Activated naive CD8-positive, alpha-beta T cell (primary cell): ENCODE measurements around the gene LRRC25.
"Not testable (repeated sequence)": the region's sequence is repeated elsewhere in the genome, so short reads cannot be mapped to it uniquely, and the experiment has no call there.

Experiments used
- H3K27ac Mint-ChIP-seq: one replicate; pipeline ENCODE4 v1.8.0; 2021; ENCODE audit warnings: mixed read lengths
- H3K27me3 Mint-ChIP-seq: one replicate; pipeline ENCODE4 v1.8.0; 2021; ENCODE audit warnings: mixed read lengths
- H3K36me3 Mint-ChIP-seq: one replicate; pipeline ENCODE4 v1.8.0; 2021; ENCODE audit warnings: mixed read lengths
- H3K4me1 Mint-ChIP-seq: one replicate; pipeline ENCODE4 v1.8.0; 2021; ENCODE audit warnings: low read depth, mixed read lengths
- H3K4me3 Mint-ChIP-seq: one replicate; pipeline ENCODE4 v1.8.0; 2021; ENCODE audit warnings: mild to moderate bottlenecking, mixed read lengths
- H3K9me3 Mint-ChIP-seq: one replicate; pipeline ENCODE4 v1.8.0; 2021; ENCODE audit warnings: low read depth, mixed read lengths

Gene LRRC25

DNA sequence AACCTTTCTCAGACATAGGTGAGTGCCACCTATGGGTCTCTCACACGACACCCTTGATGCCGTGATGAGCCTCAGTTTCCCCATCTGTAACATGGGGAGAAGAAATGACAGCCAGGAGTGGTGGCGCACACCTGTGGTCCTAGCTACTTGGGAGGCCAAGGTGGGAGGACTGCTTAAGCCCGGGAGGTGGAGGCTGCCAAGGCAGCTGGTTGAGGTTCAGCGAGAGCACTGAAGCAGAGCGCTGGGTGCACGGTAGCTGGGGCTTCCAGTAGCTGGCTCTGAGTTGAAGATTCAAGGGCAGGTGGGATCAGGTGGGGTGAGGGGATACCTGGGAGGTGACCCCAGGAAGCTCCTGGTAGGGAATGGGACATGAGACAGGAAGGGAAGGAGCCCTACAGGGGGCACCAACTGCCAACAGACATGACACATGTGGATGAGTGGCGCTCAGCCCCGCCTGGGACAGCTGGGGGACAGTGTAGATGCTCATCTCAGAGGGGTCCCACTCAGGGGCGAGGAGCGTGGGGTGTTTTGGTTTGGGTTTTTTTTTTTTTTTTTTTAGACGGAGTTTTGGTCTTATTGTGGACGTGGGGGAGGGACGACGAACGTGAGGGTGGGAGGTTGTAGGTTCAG is 15.3 kb upstream of the LRRC25 start:
- H3K27me3 Mint-ChIP-seq: peaks cover 3% of the 10 kb centered on the region
- no peaks in the 10 kb centered on the region for H3K36me3 Mint-ChIP-seq
- no peak overlapping the region for H3K4me3 Mint-ChIP-seq
- peak overlapping the region; percentile 73 for H3K27ac Mint-ChIP-seq
- peaks cover 29% of the 10 kb centered on the region for H3K4me1 Mint-ChIP-seq
- no peaks in the 10 kb centered on the region for H3K9me3 Mint-ChIP-seq

DNA sequence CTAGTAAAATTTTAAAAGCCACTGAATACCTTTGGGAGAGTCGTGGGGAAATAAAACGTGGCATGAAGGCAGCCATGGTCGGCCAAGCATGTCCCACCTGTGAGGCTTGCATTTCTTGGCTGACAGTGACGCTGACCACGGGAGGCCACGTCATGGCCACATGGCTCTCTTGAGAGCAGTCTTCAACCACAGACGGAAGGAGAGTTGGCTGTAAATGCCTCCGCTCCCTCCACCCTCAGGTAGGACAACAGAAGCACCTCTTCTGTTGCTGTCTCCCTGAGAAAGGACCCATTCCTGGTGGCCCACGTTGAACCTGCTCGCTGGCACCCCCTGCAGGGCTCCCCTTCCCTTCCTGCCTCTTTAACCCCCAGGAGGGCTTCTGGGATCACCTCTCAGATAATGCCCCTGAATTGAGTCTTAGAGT is 10.6 kb upstream of the LRRC25 start:
- Mint-ChIP-seq H3K4me3 (no peak overlapping the region), H3K27ac (no peak overlapping the region), H3K27me3 (peaks cover 3% of the 10 kb centered on the region), H3K9me3 (no peaks in the 10 kb centered on the region), H3K36me3 (no peaks in the 10 kb centered on the region), H3K4me1 (peaks cover 3% of the 10 kb centered on the region)

DNA sequence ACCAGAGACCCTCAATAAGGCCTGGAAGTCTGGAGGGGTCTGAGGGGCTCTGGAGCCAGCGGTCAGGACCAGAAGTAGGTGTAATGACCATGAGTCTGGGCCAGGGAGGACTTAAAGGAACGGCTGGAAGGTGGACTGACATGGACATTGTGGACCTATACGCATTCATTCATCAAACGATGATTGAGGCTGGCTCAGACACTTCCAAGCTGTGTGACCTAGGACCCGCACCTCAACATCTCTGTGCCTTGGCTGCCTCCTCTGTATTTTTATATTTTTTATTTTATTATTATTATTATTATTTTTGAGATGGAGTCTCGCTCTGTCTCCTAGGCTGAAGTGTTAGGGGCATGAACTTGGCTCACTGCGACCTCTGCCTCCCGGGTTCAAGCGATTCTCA is 9.3 kb upstream of the LRRC25 start:
- no peak overlapping the region for H3K4me3 Mint-ChIP-seq
- H3K9me3 Mint-ChIP-seq: no peaks in the 10 kb centered on the region
- no peaks in the 10 kb centered on the region for H3K36me3 Mint-ChIP-seq
- no peak overlapping the region for H3K27ac Mint-ChIP-seq
- peaks cover 3% of the 10 kb centered on the region for H3K4me1 Mint-ChIP-seq
- no peaks in the 10 kb centered on the region for H3K27me3 Mint-ChIP-seq

DNA sequence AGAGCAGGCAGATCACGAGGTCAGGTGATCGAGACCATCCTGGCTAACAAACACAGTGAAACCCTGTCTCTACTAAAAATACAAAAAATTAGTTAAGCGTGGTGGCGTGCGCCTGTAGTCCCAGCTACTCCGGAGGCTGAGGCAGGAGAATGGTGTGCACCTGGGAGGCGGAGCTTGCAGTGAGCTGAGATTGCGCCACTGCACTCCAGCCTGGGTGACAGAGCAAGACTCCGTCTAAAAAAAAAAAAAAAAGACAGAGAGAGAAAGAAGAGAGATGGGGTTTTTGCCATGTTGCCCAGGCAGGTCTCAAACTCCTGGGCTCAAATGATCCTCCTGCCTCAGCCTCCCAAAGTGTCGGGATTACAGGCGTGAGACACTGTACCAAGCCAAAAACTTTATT is 8.3 kb upstream of the LRRC25 start:
- H3K36me3 Mint-ChIP-seq, H3K4me1 Mint-ChIP-seq, H3K9me3 Mint-ChIP-seq, H3K27ac Mint-ChIP-seq, H3K27me3 Mint-ChIP-seq, H3K4me3 Mint-ChIP-seq: not testable (repeated sequence)

DNA sequence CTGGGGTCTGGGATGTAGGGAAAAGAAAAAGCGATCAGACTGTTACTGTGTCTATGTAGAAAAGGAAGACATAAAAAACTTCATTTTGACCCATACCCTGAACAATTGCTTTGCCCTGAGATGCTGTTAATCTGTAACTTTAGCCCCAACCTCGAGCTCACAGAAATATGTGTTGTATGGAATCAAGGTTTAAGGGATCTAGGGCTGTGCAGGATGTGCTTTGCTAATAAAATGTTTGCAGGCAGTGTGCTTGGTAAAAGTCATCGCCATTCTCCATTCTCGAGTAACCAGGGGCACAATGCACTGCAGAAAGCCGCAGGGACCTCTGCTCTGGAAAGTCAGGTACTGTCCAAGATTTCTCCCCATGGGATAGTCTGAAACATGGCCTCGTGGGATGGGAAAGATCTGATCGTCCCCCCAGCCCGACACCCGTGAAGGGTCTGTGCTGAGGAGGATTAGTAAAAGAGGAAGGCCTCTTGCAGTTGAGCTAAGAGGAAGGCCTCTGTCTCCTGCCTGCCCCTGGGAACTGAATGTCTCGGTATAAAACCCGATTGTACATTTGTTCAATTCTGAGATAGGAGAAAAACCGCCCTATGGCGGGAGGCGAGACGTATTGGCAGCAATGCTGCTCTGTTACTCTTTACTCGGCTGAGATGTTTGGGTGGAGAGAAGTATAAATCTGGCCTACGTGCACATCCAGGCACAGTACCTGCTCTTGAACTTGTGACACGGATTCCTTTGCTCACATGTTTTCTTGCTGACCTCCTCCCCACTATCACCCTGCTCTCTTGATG is 5.2 kb upstream of the LRRC25 start:
- not testable (repeated sequence) for H3K27me3 Mint-ChIP-seq, H3K9me3 Mint-ChIP-seq, H3K36me3 Mint-ChIP-seq, H3K4me1 Mint-ChIP-seq, H3K4me3 Mint-ChIP-seq, H3K27ac Mint-ChIP-seq

DNA sequence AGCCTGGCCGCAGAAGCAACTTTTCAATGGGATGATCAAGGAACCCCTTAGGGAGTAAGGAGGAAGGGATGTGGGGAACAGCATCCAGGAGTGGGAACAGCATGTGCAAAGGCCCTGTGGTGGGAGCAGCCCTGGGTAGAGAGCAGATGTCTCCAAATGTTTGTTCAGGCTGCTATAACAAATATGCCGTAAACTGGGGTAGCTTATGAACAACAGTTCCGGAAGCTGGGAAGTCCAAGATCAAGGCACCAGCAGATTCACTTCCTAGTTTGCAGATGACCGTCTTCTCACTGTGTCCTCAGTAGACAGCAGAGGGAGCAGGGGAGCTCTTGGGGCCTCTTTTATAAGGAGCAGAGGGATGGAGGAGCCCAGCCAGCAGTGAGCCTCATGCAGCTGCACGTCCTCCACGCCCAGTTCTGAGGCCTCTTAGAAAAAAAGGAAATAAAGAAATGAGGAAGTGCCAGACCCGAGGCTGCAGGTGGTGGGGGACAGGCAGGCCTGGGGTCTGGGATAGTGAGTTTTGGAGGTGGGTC is 4.2 kb upstream of the LRRC25 start:
- Mint-ChIP-seq H3K36me3 (no peaks in the 10 kb centered on the region), H3K4me1 (peaks cover 4% of the 10 kb centered on the region), H3K27ac (no peak overlapping the region), H3K27me3 (no peaks in the 10 kb centered on the region), H3K4me3 (no peak overlapping the region), H3K9me3 (no peaks in the 10 kb centered on the region)

DNA sequence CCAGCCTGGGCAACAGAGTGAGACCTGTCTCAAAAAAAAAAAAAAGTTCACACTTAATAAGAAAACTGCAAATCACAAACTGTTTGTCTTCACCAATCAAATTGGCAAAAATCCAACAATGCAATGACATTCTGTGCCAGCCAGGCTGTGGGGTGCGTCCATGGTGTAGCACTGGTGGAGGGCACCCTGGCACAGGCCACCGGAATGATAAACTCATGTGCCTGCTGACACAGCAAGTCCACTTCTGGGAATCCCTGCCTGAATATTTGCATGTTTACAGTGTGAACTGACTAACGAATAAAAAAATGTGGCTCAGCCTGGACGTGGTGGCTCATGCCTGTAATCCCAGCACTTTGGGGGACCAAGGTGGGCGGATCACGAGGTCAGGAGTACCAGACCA is 1.6 kb upstream of the LRRC25 start:
- no peak overlapping the region for H3K27ac Mint-ChIP-seq
- H3K36me3 Mint-ChIP-seq: no peaks in the 10 kb centered on the region
- H3K9me3 Mint-ChIP-seq: no peaks in the 10 kb centered on the region
- H3K4me3 Mint-ChIP-seq: no peak overlapping the region
- H3K4me1 Mint-ChIP-seq: peaks cover 4% of the 10 kb centered on the region
- peaks cover under 1% of the 10 kb centered on the region for H3K27me3 Mint-ChIP-seq

DNA sequence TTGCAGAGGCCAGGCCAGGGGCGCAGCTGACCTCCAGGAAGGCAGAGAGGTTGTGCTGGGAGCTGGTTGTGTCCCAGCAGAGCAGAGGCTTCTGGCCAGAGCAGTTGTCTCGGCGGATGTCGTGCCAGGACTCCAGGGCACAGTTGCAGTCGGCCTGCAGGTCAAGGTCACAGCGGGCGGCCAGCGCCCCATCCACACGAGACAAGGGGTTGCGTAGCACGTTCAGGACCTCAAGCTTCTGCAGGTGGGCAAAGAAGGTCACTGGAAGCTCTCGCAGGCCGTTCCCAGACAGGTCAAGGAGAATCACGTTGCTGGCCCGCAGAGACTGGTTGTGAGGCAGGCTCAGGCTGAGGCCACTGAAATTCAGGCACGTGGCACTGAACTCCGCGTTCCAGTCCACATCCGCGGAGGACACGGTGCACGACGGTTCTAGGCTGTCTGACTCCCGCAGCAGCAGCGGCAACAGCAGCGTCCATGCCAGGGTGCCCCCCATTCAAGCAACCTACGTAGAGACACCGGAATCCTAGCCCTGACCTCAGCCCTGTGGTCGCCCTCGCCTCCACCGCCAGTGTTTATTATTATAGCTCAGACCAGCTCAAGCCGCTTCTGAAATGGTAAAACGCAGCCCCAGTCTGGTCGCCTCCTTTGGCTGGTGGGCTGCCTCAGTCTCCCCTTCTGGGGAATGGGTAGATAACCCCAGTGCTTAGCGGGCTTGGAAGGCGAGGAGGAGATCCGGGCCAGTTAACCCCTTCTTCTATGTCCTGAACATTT is 766 bp downstream of the LRRC25 start:
- Mint-ChIP-seq H3K27ac (no peak overlapping the region), H3K4me1 (peaks cover 4% of the 10 kb centered on the region), H3K27me3 (peaks cover 3% of the 10 kb centered on the region), H3K36me3 (no peaks in the 10 kb centered on the region), H3K9me3 (no peaks in the 10 kb centered on the region), H3K4me3 (no peak overlapping the region)

DNA sequence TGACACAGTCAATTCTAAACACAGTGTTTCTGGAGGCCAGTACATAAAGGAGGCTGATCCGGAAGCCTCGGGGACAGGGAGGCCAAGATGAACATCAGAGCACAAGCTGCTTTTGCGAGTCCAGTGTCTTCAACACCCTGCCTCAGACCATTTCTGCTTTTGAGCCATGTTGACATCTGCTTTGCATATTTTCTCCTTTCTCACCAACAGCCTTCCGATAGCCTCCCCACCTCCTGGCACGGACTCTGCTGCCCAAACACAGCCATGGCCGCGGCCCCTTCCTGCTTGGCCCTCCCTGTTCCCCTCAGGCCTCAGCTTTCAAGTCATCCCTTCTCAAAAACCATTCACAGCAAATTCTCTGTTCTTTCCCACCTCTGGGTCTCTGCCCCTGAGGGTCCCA is 3.6 kb downstream of the LRRC25 start:
- Mint-ChIP-seq H3K4me3 (no peak overlapping the region), H3K9me3 (no peaks in the 10 kb centered on the region), H3K4me1 (peaks cover 4% of the 10 kb centered on the region), H3K27me3 (peaks cover 12% of the 10 kb centered on the region), H3K36me3 (no peaks in the 10 kb centered on the region), H3K27ac (no peak overlapping the region)

DNA sequence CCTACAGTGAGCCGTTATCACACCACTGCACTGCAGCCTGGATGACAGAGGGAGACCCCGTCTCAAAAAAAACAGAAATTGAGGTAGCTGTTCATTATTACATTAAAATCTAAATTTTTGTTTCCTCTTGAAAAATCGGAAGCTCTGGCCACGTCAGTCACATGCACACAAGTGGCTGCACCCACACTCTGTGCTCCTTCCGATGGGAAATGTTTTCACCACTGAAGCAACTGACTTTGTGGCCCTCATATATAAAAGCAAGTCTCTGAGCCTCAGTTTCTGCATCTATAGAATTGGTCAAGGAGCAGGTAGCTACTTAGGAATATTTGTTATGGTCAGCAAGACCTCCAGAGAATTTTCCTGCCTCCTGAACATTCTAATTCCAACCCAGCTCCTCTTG is 4.5 kb downstream of the LRRC25 start:
- no peaks in the 10 kb centered on the region for H3K36me3 Mint-ChIP-seq
- H3K9me3 Mint-ChIP-seq: no peaks in the 10 kb centered on the region
- no peak overlapping the region for H3K4me3 Mint-ChIP-seq
- no peak overlapping the region for H3K27ac Mint-ChIP-seq
- H3K27me3 Mint-ChIP-seq: peaks cover 12% of the 10 kb centered on the region
- peaks cover 5% of the 10 kb centered on the region for H3K4me1 Mint-ChIP-seq

DNA sequence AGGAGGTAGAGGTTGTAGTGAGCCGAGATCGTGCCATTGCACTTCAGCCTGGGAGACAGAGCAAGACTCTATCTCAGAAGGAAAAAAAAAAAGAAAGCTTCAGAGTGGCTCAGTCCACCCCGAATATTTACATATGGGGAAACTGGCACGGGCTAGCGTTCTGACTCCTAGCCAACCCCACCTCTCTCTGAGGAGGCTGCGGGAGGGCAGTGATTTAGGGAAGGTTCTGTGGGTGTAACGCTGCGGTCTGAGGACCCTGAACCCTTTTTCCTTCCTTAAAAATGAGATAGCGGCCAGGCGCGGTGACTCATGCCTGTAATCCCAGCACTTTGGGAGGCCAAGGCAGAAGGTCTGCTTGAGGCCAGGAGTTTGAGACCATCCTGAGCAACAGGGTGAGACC is 5.0 kb downstream of the LRRC25 start:
- H3K4me1 Mint-ChIP-seq: peaks cover 4% of the 10 kb centered on the region
- H3K9me3 Mint-ChIP-seq: no peaks in the 10 kb centered on the region
- no peak overlapping the region for H3K4me3 Mint-ChIP-seq
- peaks cover 14% of the 10 kb centered on the region for H3K27me3 Mint-ChIP-seq
- no peak overlapping the region for H3K27ac Mint-ChIP-seq
- no peaks in the 10 kb centered on the region for H3K36me3 Mint-ChIP-seq

DNA sequence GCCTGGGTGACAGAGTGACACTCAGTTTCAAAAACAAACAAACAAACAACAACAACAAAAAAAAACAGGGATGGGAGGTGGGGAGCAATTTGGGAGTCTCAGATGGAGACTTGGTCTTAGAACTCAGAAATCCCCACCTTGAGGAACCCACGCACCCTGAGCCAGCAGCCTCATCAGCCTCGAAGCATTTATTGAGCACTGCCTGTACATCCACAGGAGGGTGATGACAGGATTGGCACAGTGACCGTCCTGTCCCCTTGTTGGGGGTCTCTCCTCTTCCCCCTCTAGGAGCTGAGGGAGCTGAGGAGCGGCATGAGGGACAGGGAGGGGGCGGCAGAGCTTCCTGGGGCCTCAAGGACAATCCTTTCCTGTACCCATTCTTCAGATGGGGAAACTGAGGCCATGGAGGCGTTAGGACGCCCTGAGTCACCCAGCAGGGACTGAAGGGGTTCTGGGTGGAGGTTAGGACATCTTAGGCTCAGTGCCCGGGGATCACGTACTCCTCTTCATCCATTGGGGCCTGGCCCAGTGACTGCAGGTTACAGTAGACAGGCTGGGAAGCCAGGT is 5.8 kb downstream of the LRRC25 start:
- Mint-ChIP-seq H3K9me3 (no peaks in the 10 kb centered on the region), H3K27me3 (peaks cover 19% of the 10 kb centered on the region), H3K27ac (no peak overlapping the region)

DNA sequence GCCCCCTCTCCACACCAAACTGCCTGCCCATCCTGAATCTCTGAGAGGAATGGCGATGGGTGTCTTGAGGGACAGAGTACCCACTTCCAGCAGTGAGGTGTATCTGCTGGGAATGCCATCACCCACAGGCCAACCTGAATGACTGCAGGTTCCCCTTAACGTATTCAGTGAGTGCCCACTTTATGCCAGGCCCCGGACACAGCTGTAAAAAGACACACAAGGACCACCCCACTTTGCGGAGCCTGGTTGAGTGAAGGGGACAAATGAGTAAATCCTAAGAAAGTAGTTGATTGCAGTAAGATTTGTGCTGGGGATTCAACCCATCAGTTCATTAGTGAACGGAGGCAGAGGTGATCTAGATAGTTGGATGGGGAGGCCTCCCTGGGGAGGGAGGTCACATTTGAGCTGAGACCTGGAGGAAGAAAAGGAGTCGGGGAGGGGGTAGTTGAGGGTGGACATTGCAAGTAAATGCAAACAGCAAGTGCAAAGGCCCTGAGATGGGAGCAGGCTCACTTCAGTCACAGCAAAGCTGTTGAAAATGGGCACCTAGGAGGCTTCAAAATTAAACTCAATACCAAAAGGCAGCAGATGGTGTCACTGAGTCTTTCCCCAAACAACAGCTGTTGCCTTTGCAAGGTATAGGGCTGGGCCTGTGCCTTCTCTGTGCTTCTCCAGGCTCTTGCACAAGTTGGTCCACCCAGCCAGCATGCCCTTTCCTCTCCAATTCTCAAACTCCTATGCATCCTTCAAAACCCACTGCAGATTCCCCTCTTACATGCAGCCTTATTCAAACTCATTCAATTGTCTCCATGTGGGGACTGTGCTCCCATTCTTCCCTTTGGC is 7.1 kb downstream of the LRRC25 start:
- no peak overlapping the region for H3K4me3 Mint-ChIP-seq
- H3K36me3 Mint-ChIP-seq: no peaks in the 10 kb centered on the region
- peaks cover 4% of the 10 kb centered on the region for H3K4me1 Mint-ChIP-seq
- H3K27ac Mint-ChIP-seq: no peak overlapping the region
- peaks cover 23% of the 10 kb centered on the region for H3K27me3 Mint-ChIP-seq
- H3K9me3 Mint-ChIP-seq: no peaks in the 10 kb centered on the region

More for the DNA sequence above, 5.8 kb downstream of the LRRC25 start:
- H3K4me3 Mint-ChIP-seq: no peak overlapping the region
- H3K36me3 Mint-ChIP-seq: no peaks in the 10 kb centered on the region
- peaks cover 4% of the 10 kb centered on the region for H3K4me1 Mint-ChIP-seq

DNA sequence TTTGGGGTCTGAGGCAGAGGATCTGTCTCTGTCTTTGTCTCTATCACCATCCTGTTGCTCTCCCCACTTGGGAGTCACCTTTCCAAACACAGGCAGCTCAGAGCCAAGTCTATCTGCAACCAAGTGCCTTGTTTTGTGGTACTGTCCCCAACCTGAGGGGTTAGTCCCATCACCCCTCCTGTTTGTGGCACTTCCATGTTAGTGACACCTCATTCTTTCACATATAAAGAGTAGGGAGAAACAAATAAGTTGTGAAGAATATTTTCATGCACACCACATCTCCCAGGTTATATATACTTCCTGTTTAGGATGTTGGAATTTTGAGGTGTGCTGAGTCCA is 7.7 kb downstream of the LRRC25 start:
- peaks cover 4% of the 10 kb centered on the region for H3K4me1 Mint-ChIP-seq
- H3K9me3 Mint-ChIP-seq: no peaks in the 10 kb centered on the region
- peaks cover 23% of the 10 kb centered on the region for H3K27me3 Mint-ChIP-seq
- no peaks in the 10 kb centered on the region for H3K36me3 Mint-ChIP-seq
- H3K4me3 Mint-ChIP-seq: peak overlapping the region; percentile 40
- H3K27ac Mint-ChIP-seq: no peak overlapping the region
